HepG2 (cell line): ENCODE results near the gene SEC16A. TPM values are rescaled to one million over a fixed set of nuclear protein-coding genes. Genes with fewer than 3 reads are reported as not detected.

Experiments used
- AKAP8 ChIP-seq: sonication (generic); formaldehyde crosslinking; IDR thresholded peaks from 2 replicates; pipeline ENCODE4 v1.5.1; 2020; ENCODE audit warnings: mild to moderate bottlenecking, missing genetic modification reagents
- DMAP1 ChIP-seq: IDR thresholded peaks from 2 replicates; pipeline ENCODE4 v1.6.1; 2016
- GATAD2A ChIP-seq: IDR thresholded peaks from 2 replicates; pipeline ENCODE4 v1.6.1; 2016
- HMG20A ChIP-seq: IDR thresholded peaks from 2 replicates; pipeline ENCODE4 v1.6.1; 2016; ENCODE audit warnings: borderline replicate concordance
- KLF9 ChIP-seq: IDR thresholded peaks from 2 replicates; pipeline ENCODE4 v1.6.1; 2016; ENCODE audit warnings: low read depth
- KMT2A ChIP-seq: sonication (generic); formaldehyde crosslinking; IDR thresholded peaks from 2 replicates; pipeline ENCODE4 v1.4.0; 2020; ENCODE audit warnings: missing genetic modification reagents
- LCORL ChIP-seq, 2 experiments: fragments of 450-650 bp in 1 of 2; sonication (generic) in 1 of 2; formaldehyde crosslinking in 1 of 2; IDR thresholded peaks; 2 replicates each; pipeline versions ENCODE4 v1.5.0 to v1.6.1; 2017 to 2020; ENCODE audit warnings: antibody characterized with exemption in 1 of 2, missing genetic modification reagents in 1 of 2
- RBM39 ChIP-seq: fragments of 200-400 bp; formaldehyde crosslinking; IDR thresholded peaks from one replicate; pipeline ENCODE4 v1.6.1; 2018; ENCODE audit warnings: antibody characterized with exemption, mild to moderate bottlenecking, low read depth, low read length; ENCODE audit not compliant: poor library complexity, severe bottlenecking
- SALL1 ChIP-seq: sonication (generic); formaldehyde crosslinking; IDR thresholded peaks from 2 replicates; pipeline ENCODE4 v1.8.0; 2022; ENCODE audit warnings: mild to moderate bottlenecking, missing genetic modification reagents
- SP5 ChIP-seq: IDR thresholded peaks from 2 replicates; pipeline ENCODE4 v1.6.1; 2016; ENCODE audit warnings: low read depth, borderline replicate concordance
- ZNF232 ChIP-seq: sonication (generic); formaldehyde crosslinking; IDR thresholded peaks from 2 replicates; pipeline ENCODE4 v1.4.0; 2020; ENCODE audit warnings: missing genetic modification reagents, borderline replicate concordance
- ZNF333 ChIP-seq: sonication (generic); formaldehyde crosslinking; IDR thresholded peaks from 2 replicates; pipeline ENCODE4 v1.4.0; 2020; ENCODE audit warnings: mild to moderate bottlenecking, missing genetic modification reagents, borderline replicate concordance
- ZNF557 ChIP-seq: sonication (generic); formaldehyde crosslinking; IDR thresholded peaks from 2 replicates; pipeline ENCODE4 v1.4.0; 2020; ENCODE audit warnings: missing genetic modification reagents
- ZNF629 ChIP-seq: sonication (generic); formaldehyde crosslinking; conservative IDR thresholded peaks from 2 replicates; pipeline ENCODE4 v1.5.0; 2020; ENCODE audit warnings: missing genetic modification reagents
- polyA plus RNA-seq, 8 experiments: library from polyadenylated mRNA; depleted of rRNA in 3 of 8; stranded (reverse) in 7 of 8; unstranded in 1 of 8; fragments of >200 nt; fragmentation: Illumina TruSeq in 4 of 8; extraction: Trizol in 4 of 8; gene quantifications; 2 replicates each; pipeline versions ENCODE4 v1.2.1 to v1.2.3, GENCODE V29; 2011 to 2016; ENCODE audit warnings: low read depth in 4 of 8, missing spikeins in 1 of 8, mixed read lengths in 1 of 8; ENCODE audit not compliant: insufficient read depth in 1 of 8
- total RNA-seq, 5 experiments: library from RNA; depleted of rRNA; stranded (reverse); fragments of >200 nt; fragmentation: Illumina TruSeq; extraction: Trizol; gene quantifications; 2 replicates each; pipeline ENCODE4 v1.2.3, GENCODE V29; 2016; ENCODE audit warnings: low read depth in 1 of 5
- TF ChIP-seq, protein P1 (sequence below): IDR thresholded peaks from 2 replicates; pipeline ENCODE4 v1.6.1; 2018; ENCODE audit warnings: missing genetic modification reagents
- TF ChIP-seq, protein P2 (sequence below): sonication (generic); formaldehyde crosslinking; IDR thresholded peaks from 2 replicates; pipeline ENCODE4 v1.5.1; 2020; ENCODE audit warnings: mild to moderate bottlenecking, missing genetic modification reagents, moderate library complexity
- TF ChIP-seq, protein P3 (sequence below): IDR thresholded peaks from 2 replicates; pipeline ENCODE4 v1.6.1; 2016; ENCODE audit warnings: missing biosample characterization, missing genetic modification reagents, low read depth
- TF ChIP-seq, protein P4 (sequence below): sonication (generic); formaldehyde crosslinking; IDR thresholded peaks from 2 replicates; pipeline ENCODE4 v1.4.0; 2020; ENCODE audit warnings: missing genetic modification reagents
- TF ChIP-seq, protein P5 (sequence below): sonication (generic); formaldehyde crosslinking; IDR thresholded peaks from 2 replicates; pipeline ENCODE4 v1.8.0; 2022; ENCODE audit warnings: missing genetic modification reagents, mild to moderate bottlenecking, moderate library complexity, borderline replicate concordance

The SEC16A gene
- total and polyA plus RNA-seq, 2 of the 13 experiments (the other 11 are each of a cell fraction or from before 2014, with no cell fraction given) = 15.9 to 18.9 TPM

DNA sequence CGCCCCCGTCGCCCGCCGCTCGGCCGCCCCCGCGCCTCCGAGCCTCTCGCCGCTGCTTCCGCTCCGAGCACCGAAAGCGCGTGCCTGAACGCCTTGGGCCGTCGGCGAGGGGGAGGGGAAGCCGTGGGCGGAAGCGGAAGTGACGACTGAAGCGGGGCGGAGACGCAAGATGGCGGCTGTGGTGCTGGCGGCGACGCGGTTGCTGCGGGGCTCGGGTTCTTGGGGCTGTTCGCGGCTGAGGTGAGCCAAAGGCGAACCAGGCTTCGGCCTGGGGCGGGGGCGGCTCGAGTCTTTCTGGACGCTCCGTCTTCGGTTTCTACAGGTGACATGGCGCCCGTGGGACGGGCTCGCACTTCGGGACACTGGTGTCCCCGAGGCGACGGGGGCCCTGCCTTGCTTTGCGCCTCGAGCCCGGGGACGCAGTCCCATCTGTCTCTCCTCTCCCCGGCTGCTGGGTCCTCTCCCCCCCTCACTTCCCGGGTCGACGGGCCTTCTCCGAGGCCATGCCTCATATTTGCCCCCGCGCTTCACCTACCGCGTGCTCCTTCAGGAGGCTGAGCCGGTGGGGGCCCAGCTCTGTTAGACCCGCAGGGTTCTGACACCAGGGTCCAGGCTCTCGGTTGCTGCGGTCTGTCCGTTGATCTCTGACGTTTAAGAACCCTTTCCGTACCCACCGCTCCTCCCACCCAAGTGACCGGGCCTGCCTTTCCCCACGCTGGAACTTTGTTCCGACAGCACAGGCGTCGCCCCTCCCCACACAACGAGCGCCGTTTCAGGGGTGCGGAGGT is 72.1 kb downstream of the SEC16A start, which contains the start of the genes ENTR1 and PMPCA (continued):
- TF ChIP-seq LCORL (IDR thresholded peaks at IDR 0.05) (no peak), LCORL (CRISPR knock-in tag; IDR thresholded peaks at IDR 0.05) (0 out of 2 replicates have a peak, but pooled peaks have one; percentile 43), ZNF232 (CRISPR knock-in tag) (no peak), KMT2A (CRISPR knock-in tag) (peak; percentile 88), GATAD2A (peak; percentile 37; the same call in 1 of the 2 replicates), ZNF557 (CRISPR knock-in tag) (peak; percentile 71; the same call in 1 of the 2 replicates), HMG20A (CRISPR knock-in tag) (0 out of 2 replicates have a peak, but pooled peaks have one; percentile 23), SALL1 (CRISPR knock-in tag) (peak; percentile 69), AKAP8 (no peak), DMAP1 (CRISPR knock-in tag) (peak; percentile 89), KLF9 (CRISPR knock-in tag) (0 out of 2 replicates have a peak, but pooled peaks have one; percentile 59), ZNF629 (CRISPR knock-in tag) (0 out of 2 replicates have a peak, but pooled peaks have one; percentile 18), SP5 (CRISPR knock-in tag) (peak; percentile 88), ZNF333 (CRISPR knock-in tag) (peak; percentile 55; the same call in 1 of the 2 replicates), RBM39 (peak; percentile 48)
- TF ChIP-seq, protein P1, sequence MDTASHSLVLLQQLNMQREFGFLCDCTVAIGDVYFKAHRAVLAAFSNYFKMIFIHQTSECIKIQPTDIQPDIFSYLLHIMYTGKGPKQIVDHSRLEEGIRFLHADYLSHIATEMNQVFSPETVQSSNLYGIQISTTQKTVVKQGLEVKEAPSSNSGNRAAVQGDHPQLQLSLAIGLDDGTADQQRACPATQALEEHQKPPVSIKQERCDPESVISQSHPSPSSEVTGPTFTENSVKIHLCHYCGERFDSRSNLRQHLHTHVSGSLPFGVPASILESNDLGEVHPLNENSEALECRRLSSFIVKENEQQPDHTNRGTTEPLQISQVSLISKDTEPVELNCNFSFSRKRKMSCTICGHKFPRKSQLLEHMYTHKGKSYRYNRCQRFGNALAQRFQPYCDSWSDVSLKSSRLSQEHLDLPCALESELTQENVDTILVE (CRISPR knock-in tag) = peak; percentile 92
- TF ChIP-seq, protein P2, sequence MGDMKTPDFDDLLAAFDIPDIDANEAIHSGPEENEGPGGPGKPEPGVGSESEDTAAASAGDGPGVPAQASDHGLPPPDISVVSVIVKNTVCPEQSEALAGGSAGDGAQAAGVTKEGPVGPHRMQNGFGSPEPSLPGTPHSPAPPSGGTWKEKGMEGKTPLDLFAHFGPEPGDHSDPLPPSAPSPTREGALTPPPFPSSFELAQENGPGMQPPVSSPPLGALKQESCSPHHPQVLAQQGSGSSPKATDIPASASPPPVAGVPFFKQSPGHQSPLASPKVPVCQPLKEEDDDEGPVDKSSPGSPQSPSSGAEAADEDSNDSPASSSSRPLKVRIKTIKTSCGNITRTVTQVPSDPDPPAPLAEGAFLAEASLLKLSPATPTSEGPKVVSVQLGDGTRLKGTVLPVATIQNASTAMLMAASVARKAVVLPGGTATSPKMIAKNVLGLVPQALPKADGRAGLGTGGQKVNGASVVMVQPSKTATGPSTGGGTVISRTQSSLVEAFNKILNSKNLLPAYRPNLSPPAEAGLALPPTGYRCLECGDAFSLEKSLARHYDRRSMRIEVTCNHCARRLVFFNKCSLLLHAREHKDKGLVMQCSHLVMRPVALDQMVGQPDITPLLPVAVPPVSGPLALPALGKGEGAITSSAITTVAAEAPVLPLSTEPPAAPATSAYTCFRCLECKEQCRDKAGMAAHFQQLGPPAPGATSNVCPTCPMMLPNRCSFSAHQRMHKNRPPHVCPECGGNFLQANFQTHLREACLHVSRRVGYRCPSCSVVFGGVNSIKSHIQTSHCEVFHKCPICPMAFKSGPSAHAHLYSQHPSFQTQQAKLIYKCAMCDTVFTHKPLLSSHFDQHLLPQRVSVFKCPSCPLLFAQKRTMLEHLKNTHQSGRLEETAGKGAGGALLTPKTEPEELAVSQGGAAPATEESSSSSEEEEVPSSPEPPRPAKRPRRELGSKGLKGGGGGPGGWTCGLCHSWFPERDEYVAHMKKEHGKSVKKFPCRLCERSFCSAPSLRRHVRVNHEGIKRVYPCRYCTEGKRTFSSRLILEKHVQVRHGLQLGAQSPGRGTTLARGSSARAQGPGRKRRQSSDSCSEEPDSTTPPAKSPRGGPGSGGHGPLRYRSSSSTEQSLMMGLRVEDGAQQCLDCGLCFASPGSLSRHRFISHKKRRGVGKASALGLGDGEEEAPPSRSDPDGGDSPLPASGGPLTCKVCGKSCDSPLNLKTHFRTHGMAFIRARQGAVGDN (CRISPR knock-in tag) = peak; percentile 67; the same call in 1 of the 2 replicates
- TF ChIP-seq, protein P3, sequence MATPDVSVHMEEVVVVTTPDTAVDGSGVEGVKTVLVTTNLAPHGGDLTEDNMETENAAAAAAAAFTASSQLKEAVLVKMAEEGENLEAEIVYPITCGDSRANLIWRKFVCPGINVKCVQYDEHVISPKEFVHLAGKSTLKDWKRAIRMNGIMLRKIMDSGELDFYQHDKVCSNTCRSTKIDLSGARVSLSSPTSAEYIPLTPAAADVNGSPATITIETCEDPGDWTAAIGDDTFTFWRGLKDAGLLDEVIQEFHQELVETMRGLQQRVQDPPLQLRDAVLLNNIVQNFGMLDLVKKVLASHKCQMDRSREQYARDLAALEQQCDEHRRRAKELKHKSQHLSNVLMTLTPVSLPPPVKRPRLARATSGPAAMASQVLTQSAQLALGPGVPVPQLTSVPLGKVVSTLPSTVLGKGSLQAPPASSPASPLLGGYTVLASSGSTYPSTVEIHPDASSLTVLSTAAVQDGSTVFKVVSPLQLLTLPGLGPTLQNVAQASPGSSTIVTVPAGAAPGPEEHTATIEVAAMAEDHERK (CRISPR knock-in tag) = 0 out of 2 replicates have a peak, but pooled peaks have one; percentile 34
- TF ChIP-seq, protein P4, sequence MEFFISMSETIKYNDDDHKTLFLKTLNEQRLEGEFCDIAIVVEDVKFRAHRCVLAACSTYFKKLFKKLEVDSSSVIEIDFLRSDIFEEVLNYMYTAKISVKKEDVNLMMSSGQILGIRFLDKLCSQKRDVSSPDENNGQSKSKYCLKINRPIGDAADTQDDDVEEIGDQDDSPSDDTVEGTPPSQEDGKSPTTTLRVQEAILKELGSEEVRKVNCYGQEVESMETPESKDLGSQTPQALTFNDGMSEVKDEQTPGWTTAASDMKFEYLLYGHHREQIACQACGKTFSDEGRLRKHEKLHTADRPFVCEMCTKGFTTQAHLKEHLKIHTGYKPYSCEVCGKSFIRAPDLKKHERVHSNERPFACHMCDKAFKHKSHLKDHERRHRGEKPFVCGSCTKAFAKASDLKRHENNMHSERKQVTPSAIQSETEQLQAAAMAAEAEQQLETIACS (CRISPR knock-in tag) = peak; percentile 79
- TF ChIP-seq, protein P5, sequence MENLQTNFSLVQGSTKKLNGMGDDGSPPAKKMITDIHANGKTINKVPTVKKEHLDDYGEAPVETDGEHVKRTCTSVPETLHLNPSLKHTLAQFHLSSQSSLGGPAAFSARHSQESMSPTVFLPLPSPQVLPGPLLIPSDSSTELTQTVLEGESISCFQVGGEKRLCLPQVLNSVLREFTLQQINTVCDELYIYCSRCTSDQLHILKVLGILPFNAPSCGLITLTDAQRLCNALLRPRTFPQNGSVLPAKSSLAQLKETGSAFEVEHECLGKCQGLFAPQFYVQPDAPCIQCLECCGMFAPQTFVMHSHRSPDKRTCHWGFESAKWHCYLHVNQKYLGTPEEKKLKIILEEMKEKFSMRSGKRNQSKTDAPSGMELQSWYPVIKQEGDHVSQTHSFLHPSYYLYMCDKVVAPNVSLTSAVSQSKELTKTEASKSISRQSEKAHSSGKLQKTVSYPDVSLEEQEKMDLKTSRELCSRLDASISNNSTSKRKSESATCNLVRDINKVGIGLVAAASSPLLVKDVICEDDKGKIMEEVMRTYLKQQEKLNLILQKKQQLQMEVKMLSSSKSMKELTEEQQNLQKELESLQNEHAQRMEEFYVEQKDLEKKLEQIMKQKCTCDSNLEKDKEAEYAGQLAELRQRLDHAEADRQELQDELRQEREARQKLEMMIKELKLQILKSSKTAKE = no peak; the same call in 1 of the 2 replicates
